Stimulated activated CD8-positive, alpha-beta memory T cell treated with anti-CD3 and anti-CD28 coated beads, Interleukin-12 subunit alpha, Interleukin-12 subunit beta, amount 100 ng/mL, for 4 hours (primary cell): ENCODE data around the gene SPEN.
A peak's percentile ranks its signal among the peaks of the same experiment; 100 is the strongest.
"Not testable (repeated sequence)": the region's sequence is repeated elsewhere in the genome, so short reads cannot be mapped to it uniquely, and the experiment has no call there.

ENCODE experiments used
- DNase-seq: peaks from one replicate; pipeline ENCODE4 v3.0.0-alpha.2; 2020; ENCODE audit warnings: low read depth

The SPEN gene

DNA sequence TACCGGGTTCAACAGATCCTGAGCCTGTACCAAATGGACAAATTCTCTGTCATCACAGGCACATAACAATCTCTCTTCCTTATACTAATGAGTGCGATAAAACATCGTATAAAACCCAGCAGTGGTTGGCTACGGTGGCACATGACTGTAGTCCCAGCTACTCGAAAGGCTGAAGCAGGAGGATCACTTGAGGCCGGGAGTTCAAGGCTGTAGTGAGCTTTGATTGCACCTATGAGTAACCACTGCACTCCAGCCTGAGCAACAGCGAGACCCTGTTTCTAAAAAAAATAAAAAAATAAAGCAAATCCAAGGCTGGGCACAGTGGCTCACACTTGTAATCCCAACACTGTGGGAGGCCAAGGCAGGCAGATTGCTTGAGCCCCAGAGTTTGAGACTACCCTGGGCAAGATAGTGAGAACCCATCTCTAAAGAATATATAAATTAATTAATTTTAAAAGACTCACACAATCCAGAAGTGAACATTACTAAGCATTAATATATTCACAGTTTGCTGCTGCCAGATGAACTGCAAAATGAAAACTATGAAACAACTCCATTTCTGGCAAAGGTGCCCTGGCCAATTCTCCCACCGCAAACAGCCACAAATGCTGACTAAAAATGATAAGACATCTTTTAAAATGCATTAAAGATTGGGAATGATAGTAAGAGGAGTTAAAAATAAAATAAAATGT is 115.3 kb downstream of the SPEN start:
- DNase-seq, result no peak

DNA sequence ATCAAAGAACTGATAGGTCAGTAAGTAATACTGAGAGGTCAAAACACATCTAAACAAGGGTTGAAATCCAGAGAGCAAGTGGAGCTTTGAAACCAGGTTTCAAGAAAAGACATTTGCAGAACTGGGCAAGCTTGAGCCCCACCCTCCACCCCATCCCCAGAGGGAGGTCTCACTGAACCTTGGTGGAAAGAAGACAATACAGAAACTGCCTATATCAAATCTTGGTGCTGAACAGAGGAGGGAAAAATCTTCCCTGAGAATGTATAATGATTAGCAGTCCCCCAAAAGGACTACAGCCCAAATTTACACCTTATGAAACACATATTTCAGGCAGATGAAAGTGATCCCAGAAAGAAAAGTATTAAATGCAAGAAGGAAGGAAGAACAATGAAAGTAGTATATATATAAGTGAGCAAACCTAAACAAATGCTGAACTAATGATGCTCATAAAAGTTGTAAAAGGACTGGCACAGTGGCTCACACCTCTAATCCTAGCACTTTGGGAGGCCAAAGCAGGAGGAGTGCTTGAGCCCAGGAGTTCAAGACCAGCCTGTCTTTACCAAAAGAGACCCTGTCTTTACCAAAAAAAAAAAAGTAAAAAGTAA is 116.0 kb downstream of the SPEN start:
- no peak for DNase-seq

DNA sequence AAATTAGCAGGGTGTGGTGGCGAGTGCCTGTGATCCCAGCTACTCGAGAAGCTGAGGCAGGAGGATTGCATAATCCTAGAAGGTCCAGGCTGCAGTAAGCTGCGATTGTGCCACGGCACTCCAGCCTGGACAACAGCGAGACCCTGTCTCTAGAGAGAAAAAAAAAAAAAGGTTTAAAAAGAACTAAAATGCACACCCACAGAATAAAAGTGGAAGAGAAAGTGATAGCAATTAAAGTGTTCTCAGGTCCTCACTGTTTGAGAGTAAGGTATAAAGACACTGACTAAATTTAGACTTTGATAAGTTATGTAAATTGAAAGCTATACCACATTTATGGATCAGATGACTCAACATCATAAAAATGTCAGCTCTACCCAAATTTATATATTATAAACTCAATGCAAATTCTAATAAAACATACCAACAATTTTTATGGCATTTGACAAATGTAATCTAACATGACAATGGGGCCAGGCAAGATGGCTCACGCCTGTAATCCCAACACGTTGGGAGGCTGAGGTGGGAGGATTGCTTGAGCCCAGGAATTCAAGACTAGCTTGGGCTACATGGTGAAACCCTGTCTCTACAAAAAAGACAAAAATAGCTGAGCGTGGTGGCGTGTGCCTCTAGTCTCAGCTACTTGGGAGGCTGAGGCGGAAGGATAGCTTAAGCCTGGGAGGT is 116.6 kb downstream of the SPEN start:
- DNase-seq, result no peak

DNA sequence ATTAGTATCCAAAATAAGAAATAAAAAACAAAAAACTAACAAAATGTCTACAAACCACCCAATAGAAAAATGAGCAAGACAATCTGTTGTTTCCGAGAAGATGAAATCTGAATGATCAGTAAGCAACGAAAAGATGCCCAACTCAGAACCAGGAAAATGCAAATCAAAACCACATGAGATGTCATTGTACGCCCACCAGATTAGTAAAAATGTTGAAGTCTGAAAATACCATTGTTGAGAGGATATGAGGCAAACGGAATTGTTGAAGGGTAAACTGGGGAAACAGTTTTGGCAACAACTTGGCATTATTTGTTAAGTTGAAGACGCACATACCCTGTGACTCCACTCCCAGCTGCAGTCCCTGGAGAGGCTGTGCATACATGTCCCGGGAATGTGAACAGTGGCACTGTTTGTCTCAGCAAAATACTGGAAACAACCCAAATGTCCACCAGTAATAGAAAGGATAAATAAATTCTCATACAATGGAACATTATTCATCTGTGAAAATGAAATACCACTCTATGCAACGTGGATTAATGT is 117.8 kb downstream of the SPEN start:
- no peak for DNase-seq

DNA sequence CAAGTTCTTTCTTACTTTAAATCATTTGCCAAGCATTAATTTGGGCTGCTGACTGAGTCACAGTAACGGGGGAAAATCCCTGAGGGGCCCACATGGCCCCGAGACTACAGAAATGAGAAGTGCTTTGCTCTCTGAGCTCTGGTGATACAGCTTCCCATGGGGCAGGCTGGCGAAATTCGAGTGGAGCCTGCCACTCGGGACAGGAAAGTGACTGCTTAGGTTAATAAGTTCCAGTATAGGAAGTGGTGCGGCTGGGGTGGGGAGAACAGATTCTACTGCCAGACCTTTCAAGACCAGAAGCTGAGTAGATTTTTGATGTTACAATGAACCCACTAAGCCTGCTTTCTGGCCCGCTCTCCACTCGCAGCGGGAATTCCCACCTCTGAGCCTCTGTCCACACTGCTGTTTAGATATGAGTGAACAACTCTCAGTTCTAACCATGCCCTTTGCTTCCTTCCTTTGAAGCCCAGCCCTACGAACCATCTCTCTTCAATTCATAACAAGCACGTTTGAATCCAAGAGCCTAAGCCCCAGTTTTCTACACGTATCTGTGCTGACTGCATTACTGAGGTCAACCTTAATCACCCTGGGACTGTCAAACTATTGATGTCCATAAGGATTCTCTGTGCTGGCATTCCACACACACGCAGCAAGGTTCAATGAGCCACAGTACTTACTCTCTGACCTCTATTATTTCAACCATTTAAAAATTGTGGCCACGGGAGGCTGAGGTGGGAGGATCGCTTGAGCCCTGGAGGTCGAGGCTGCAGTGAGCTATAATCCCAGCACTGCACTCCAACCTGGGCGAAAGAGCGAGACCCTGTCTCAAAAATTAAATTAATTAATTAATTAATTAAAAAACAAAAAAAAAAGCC is 118.8 kb downstream of the SPEN start:
- DNase-seq, result peak; percentile 62

DNA sequence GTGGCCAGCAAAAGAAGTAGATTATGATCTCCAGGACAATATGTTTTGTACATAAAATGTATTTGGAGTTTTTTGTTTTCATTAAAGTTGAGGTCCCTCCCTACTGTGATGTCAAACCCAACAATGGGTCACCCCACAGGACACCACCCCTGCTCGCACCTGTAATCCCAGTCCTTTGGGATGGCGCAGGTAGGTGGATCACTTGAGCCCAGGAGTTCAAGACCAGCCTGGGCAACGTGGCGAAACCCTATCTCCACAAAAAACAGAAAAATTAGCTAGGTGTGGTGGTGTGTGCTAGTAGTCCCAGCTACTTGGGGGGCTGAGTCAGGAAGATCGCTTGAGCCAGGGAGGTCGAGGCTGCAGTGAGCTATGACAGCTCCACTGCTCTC is 119.4 kb downstream of the SPEN start:
- DNase-seq, result no peak

DNA sequence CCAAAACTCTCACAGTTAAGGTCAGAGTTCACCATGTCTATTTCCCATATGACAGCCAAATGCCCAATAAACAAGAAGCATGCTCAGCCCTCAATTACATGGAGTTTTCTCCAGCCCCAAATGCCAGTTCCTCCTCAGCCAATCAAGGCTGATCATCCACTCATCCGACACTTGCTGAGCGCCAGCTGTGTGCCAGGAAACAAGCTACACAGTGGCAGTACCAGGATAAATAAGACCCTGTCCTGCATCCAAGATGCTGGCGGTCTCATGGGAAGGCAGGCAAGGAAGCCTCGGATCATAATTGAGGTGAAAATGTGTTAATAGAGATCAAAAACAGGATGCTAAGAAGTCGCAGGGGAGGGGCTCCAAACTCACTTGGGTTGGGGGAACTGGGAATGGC is 120.7 kb downstream of the SPEN start:
- DNase-seq, result no peak

DNA sequence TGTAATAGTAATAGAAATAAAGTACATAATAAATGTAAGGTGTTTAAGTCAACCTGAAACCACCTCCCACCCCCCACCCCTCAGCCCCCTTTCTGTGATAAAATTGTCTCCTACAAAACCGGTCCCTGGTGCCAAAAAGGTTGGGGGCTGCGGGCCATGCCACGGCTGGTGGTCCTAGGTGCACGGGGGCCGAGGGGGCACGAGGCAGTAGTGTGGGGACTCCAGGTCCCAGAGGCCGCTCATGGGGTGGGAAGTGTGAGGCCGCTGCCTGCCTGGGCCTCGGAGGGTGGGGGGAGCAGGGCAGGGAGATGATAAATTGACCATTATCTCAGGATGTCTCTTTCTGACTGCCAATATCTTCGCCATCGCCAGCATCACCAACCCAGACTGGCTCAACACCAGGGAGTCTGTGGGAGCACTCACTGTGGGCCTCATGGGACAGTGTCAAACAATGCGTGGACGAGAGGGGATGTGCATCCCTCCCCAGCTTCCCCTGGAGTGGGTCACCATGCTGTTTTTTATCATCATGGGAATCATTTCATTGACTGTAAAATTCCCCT is 121.9 kb downstream of the SPEN start:
- DNase-seq, result no peak

DNA sequence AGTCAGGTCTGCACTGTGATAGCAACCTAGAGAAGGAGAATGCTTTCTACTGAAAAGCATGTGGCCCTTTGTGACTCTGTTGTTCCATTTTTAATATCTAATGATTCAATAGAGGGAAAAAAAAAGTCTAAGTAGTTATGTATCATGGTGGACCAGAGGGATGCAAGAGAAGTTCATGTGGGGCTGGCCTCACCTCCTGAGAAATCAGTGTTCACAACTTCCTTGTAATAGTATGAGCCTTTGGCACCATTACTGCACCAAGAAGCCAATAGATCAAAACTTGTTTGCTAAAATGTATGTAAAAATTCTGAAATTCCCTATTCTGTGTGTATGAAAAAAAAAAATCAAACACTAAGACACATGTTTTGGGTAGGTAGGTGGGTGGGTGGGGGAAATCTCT is 123.4 kb downstream of the SPEN start:
- DNase-seq, result no peak

DNA sequence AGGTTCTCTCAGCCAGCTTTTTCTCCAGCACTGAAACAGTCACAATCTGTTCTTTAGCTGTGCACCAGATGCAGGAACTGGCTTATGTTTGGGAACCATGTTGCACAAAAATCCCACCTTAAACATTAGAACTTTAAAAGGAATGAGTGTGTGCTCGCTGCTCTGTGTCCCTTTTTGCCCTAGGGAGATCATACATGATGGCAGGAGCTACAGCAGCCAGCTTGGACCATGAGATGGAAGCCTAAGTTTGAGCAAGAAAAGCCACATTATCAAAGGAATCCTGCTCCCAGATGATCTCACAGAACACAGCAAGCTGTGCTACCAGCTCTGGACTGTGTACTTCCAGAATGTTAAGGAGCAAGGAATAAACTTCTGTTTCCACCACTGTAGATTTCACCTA is 124.9 kb downstream of the SPEN start:
- no peak for DNase-seq

DNA sequence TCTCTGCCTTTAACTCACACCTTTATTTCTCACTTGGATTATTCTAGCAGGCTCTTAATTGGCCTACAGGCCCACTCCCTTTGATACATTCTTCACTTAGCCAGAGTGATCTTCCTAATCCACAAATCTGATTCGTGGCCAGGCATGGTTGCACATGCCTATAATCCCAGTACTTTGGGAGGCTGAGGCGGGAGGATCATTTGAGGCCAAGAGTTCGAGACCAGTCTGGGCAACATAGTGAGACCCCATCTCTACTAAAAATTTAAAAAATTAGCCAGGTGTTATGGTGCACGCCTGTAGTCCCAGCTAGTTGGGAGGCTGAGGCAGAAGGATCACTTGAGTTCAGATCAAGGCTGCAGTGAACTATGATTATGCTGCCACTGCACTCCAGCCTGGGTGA is 126.3 kb downstream of the SPEN start:
- no peak for DNase-seq

DNA sequence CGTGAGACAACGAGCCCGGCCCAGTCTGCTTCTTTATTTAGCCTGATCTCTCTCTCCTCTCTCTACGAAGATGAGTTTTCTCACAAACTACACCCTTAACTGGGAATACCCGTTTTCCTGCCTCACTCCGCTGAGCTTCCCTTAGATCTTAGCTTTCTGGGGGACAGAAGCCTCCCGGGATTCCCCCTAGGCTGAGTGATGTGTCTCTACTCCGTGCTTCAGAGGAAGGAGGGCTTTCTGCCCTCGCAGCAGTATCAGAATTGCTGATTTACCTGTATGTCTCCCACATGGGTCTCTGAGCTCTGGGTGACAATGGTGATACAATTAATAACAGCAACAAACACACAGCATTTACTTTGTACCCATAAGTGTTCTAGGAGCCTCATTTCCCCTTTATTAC is 127.3 kb downstream of the SPEN start:
- no peak for DNase-seq

DNA sequence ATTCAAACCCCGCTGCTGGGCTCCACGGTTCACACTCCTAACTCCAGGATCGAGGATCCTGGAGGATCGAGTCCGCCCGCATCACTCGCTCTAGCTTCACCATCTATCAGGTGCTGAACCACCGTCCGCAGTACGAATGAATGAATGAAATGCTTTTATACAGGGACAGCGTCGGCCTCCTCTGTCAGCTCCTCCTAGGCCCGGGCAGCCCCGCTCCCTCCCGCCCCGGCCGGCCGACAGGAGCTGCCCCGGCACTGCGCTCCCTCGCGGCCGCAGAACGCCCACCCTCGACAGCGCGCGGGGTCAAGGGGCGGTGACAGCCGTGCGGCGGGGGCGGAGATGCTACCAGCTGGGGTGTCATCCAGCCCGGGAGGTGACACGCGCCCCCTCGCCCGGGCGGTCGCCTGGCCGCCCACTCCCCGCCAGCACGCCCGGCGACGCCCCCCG is 127.9 kb downstream of the SPEN start:
- peak; percentile 87 for DNase-seq

DNA sequence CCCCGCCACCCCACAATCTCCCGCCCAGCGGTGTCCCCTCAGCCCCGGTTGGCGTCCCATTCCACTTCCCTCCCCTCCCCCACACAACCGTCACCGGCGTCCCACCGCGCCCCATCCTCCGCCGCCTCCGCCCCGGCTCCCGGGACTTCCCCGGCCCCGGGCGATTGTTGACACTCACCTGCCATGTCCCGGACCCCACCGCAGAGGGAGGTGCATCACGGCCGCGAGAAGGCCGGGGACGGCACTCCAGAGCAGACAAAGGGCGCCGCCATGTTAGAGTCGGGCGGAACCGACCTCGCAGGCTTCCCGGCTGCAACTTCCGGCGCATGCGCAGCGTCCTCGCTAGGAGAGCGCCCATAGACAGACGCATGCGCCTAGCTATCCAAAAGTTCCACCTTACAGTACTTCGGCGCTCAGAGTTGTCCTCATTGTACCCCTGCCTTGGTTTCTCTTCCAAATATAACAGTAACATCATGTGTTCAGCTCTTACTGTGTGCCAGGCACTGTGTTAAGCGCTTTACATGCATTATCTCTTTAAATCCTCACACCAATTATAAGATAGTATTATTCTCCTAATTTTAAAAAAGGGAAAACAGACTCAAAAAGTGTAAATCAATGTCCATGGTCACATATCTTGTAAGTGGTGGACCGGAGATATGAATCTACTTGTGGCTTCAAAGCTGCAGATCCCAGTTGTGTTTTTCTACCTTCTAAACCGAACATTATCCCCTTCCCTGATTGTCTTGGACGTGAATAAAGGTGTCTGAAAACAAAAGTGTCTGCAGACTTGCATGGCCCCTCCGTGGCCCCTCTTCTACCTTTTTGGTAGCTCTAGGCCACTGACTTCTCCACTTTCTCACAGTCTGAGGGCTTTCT is 128.5 kb downstream of the SPEN start, which contains the start of gene ZBTB17:
TSS of gene ZBTB17 (minus strand) at position 297 of the 876 bp plus-strand sequence. CDS start 27,606 bp downstream, outside the sequence.
- peak; percentile 95 for DNase-seq

DNA sequence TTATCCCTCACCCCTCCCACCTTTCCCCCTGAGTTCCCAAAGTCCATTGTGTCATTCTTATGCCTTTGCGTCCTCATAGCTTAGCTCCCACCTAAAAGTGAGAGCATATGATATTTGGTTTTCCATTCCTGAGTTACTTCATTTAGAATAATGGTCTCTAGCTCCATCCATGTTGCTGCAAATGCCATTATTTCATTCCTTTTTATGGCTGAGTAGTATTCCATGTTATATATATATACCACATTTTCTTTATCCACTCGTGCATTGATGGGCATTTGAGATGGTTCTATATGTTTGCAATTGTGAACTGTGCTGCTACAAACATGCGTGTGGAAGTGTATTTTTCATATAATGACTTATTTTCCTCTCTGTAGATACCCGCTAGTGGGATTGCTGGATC is 130.4 kb downstream of the SPEN start:
- DNase-seq, result not testable (repeated sequence)

DNA sequence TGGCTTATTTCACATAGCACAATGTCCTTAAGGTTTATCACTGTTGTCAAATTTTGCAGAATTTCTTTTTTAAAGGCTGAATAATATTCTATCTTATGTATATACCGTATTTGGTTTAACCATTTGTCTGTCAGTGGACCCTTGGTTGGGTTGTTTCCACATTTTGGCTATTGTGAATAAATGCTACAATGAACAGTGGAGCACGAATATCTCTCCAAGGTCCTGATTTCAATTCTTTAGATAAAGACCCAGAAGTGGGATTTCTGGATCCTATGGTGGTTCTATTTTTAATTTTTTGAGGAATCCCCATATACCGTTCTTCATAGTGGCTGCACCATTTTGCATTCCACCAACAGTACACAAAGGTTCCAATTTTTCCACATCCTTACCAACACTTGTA is 134.2 kb downstream of the SPEN start:
- DNase-seq, result no peak

DNA sequence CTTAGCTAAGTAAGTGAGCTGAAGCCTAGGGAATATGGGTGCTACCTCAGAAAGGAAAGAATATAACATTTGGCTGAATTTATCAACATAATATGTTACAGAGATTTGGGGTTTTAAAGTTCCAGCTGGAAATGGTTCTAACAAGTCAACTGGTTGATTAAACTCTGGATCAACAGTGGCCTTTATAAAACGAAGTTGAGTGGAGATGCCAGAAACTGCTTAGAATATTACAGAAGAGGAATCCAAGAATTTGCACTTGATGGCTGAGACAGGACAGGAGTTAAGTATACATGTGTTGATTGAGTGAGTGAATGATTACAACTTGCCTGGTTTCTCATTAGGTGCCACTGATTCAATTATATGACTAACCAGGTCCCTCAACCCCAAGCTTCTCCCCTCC is 135.8 kb downstream of the SPEN start:
- no peak for DNase-seq

DNA sequence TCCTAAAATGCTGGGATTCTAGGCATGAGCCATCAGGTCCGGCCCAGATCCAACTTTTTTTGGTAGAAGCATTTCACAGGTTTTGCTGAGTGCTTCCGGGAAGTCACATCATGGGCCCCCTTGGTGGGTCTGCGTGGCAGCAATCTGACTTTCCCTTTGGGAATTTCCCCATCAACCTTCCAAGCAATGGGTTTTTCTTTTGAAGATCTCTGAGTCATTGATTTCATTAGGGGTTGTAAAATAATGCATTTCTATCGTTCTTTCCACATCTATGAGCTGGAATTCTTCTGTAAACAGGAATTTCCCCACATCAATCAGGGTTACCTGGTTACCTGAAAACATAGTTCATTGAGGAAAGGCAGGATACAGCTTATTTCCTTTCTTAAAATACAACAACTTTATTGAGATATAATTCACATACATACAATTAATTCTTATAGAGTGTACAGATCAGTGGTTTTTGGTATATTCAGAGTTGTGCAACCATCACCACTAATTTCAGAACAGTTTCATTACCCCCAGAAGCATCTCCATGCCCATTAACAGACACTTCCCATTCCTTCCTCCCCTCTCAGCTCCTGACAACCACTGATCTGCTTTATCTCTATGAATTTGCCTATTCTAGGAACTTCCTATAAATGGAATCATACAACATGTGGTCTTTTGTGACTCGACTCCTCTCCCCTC is 138.2 kb downstream of the SPEN start:
- DNase-seq, result no peak

DNA sequence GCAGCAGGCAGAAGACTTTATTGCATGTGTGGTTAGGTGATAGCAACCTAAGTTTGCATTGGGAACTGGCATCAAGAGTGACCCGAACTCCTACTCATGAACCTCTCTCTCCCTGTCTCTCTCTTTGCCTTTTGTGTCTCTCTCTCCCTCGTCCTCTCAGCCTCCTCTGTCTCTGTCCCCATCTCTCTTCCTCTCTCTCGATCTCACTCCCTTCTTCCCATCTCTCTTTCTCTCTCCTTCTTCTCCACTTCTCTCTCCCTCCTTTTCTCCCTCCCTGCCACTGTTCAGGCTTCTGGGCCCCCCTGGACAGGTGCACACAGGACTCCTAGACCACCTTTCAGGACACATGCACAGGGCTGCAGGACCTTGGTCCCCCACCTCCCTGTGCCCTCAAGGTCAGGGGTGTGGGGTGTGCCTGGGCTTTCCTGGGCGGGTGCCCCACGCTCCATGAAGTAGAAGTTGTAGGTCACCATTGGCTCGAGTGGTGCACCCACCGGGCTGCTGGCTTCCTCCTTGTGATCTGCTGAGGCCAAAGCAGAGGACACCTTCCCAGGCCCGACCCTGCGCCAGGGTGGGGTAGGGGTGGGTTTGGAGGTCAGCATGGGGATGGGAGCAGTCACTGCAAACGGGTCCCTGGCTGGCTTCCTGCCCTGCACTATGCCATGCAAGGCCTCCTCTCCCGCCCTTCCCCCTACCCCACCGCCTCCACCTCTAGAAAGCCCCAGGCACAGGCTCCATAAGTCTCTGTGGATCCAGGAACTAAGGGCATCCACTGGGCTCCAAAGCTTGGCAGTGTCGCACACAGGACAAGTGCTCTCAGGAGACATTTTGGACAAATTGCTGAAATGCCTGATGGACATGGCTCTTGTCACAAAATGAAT is 141.6 kb downstream of the SPEN start:
- no peak for DNase-seq
